HG03520 (cell line): ENCODE results near the gene NLE1.
"Not testable (repeated sequence)": the region's sequence is repeated elsewhere in the genome, so short reads cannot be mapped to it uniquely, and the experiment has no call there.

Source experiments
- ATAC-seq: cut with Tn5 transposase; IDR thresholded peaks from one replicate; pipeline ENCODE4 v1.9.1; 2021; ENCODE audit warnings: mild to moderate bottlenecking, moderate library complexity; ENCODE audit not compliant: unreplicated experiment

Gene NLE1

DNA sequence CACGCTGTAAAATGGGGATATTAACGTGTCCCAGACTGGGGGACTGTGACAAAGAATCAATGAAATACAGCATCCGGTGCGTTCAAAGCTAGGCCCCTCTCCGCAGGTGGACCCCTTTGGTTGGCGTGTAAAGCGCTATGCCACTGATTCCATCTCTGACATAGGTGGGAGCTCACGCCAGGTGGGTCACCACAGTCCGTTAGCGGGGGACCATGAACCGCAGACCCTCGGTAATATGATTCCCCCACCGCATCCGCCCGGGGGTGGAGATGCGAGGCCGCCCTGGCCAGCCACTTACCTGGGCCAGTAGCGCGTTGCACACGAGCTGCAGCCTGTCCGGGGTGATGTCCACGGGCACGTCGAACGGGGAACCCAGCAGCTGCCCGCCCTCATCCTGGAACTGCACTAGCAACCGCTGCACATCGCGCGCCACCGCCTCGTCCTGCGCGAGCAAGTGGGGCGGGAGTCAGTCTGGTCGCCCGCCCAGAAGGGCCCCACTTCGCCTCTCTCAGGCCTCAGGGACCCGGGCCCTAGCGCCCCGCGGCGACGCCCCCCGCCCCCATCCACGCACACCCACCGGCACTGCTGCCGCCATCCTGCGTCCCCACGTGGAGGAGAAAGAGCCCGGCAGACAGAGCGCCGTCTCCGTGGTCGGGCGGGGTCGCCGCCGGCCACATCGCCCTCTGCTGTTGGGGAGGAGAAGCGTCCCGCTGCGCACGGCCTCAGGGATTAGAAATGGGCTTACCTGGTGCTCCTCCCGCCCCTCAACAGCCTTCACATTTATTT, at the start of gene NLE1:
Gene NLE1, minus strand, starts transcription at position 623 of the 786 bp plus-strand sequence. Its CDS starts 28 bp downstream, at position 595.
- ATAC-seq, result peak; percentile 73

- ATAC-seq, result no peak
Measured at GRCh38 chr17:35191001-35191695, 49.0 kb upstream of the NLE1 start.

DNA sequence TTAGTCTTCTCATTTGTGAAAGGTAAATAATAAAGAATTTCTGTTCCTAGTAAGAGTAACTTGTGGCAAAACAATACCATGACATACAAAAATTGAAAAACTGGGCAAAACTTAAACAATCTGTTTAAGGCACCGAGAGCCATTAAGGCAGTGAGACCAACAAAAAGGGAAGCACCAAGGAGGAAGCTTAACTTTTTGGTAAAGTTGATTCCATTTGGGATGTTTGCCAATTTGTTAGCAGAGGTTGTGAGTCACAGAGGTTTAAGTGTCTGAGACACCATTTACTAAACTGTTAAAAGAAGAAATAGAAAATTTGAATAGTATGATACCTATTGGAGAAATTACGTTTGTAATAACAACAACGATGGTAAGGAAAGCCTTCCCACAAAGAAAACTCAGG, 47.2 kb upstream of the NLE1 start:
- ATAC-seq, result no peak

GRCh38 chr17:35188111-35188510, 46.0 kb upstream of the NLE1 start:
- no peak for ATAC-seq

- ATAC-seq, result no peak
Measured at GRCh38 chr17:35187481-35187880, 45.4 kb upstream of the NLE1 start.

DNA sequence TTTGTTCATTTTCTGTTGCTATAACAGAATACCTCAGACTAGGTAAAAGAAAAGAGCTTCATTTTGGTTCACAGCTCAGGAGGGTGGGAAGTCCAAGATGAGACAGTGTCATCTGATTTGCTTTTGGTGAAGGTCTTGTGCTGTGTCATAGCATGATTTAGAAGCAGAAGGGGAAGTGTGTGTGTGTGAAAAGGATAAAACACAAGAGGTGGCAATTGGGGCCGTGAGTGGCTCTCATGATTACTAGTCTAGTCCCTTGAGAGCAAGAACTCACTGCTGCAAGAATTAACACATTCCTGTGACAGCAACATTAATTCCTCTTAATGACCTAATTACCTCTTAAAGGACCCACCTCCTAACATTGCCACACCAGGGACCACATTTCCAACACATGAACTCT, 43.7 kb upstream of the NLE1 start:
- ATAC-seq, result no peak

GRCh38 chr17:35184274-35184673, 42.2 kb upstream of the NLE1 start:
- no peak for ATAC-seq

DNA sequence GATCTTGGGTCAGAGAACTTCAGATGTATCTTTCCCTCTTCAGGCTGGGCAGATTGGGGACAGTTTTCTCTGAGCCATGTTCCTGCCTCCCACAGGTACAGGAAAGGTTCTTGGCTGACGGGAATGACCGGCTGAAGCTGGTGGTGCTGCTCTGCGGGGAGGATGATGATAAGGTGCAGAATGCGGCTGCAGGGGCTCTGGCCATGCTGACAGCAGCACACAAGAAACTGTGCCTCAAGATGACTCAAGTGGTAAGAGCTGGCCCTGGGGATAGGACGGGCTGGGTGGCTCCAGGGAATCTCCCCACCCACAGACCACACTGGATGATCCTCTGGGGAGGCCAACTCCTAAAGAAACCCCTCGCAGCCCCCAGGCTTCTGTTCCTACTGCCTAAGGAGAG, 41.2 kb upstream of the NLE1 start:
- ATAC-seq, result no peak

- not testable (repeated sequence) for ATAC-seq
Measured at GRCh38 chr17:35179379-35179778, 37.3 kb upstream of the NLE1 start.

- ATAC-seq, result no peak
Measured at GRCh38 chr17:35176897-35177296, 34.8 kb upstream of the NLE1 start.

DNA sequence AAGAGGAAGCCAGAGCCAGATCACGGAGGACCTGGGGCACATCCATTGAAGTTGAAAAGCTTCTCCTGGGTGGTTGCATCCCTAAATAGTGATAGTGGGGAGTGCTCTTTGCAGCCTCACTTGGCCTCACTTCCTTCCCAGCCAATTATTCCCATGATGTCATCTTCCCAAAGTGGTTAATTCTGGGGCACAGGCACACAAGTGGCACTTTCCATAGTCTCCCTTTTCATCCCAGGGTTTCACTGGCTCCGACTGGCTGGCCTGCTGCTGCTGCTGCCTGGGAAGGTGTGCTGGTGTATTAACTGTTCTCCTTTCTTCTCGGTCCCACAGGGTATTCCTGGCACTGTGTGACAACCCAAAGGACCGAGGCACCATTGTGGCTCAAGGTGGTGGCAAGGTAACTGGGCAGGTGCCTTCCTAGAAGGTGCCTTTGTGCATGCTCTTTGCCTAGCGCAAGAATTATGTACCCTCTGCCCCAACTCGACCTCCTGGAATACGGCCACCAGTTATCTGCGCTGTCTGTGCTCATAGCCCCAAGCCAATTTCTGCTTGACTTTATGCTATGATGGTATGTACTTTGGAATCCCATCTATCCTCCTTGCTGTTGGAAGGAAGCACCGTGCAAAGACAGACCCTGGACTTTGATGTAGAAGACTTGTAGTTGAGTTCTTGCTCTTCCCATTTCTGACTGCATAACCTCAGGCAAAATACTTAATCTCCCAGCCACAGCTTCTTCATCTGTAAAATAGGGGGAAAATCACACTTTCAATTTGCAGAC, 33.7 kb upstream of the NLE1 start:
- ATAC-seq, result no peak

GRCh38 chr17:35174835-35175334, 32.8 kb upstream of the NLE1 start:
- ATAC-seq, result no peak

GRCh38 chr17:35172321-35172720, 30.2 kb upstream of the NLE1 start:
- ATAC-seq, result not testable (repeated sequence)

GRCh38 chr17:35171834-35172233, 29.7 kb upstream of the NLE1 start:
- no peak for ATAC-seq

- ATAC-seq, result no peak
Measured at GRCh38 chr17:35170968-35171771, 29.1 kb upstream of the NLE1 start.

- no peak for ATAC-seq
Measured at GRCh38 chr17:35169835-35170363, 27.8 kb upstream of the NLE1 start.

DNA sequence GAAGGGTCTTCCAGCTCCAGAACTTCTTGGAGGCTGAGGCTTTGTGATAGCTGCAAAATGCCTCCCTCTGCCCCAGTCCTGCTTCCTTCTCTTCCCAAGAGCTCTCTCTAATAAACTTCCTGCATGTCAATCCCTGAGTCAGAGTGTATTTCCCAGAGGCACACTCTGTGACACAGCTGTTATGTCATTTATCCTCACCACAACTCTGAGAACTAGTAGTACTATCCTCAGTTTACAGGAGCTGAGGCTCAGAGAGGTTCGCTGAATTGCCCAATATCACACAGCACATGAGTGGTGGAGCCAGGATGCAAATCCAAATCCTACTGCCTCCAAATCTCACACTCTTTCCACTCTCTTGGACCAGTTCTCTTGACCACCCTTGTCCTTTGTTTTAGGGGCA, 25.6 kb upstream of the NLE1 start:
- ATAC-seq, result no peak

DNA sequence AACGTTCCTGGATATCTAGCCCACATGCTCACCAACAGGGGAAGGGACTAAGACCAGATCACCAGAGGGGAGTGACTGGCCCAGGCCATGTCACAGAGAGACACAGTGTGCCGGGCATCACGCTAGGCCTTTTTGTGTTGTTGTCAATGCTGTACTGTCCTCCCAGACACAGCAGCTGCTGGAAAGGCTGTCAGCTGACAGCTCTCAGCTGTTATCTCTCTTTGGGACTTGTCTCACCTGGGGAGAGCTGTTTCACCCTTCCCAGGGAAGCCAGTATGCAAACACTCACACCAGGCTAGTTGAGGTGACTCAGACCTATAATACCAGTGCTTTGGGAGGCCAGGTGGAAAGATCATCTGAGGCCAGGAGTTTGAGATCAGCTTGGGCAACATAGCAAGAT, 24.9 kb upstream of the NLE1 start:
- no peak for ATAC-seq

GRCh38 chr17:35166526-35166925, 24.4 kb upstream of the NLE1 start:
- no peak for ATAC-seq

DNA sequence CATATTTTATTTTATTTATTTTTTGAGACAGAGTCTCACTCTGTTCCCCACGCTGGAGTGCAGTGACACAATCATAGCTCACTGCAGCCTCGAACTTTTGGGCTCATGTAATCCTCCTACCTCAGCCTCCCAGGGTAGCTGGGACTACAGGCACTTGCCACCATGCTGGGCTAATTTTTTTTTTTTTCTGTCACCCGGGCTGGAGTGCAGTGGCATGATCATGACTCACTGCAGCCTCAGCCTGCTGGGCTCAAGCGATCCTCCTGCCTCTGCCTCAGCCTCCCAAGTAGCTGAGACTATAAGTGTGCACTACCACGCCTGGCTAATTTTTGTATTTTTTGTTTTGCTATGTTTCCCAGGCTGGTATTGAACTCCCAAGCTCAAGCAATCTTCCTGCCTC, 22.6 kb upstream of the NLE1 start:
- no peak for ATAC-seq
